Measurements from ENCODE around the gene REXO1.

- TF ChIP-seq CHD7 (IDR thresholded peaks at IDR 0.05; ENCODE audit: low read depth, low read length) (no peak), E2F3 (CRISPR knock-in tag; IDR thresholded peaks at IDR 0.05) (no peak)
Observed at GRCh38 chr19:1794424-1795172, 53.7 kb downstream of the REXO1 start.

All from K562 (cell line).